Adipose tissue (tissue), 3 donors: ENCODE measurements around the gene CGB1. TPM values are rescaled to one million over a fixed set of nuclear protein-coding genes. Genes with fewer than 3 reads are reported as not detected.
"Not testable (repeated sequence)": the region's sequence is repeated elsewhere in the genome, so short reads cannot be mapped to it uniquely, and the experiment has no call there.

Experiments used
- H3K27ac ChIP-seq: one replicate; pipeline ENCODE4 v1.5.1; 2013; ENCODE audit warnings: low read depth, low read length
- WGBS, 3 donors: extraction: QIAGEN DNeasy Blood & Tissue Kit; methylation state at CpG; one replicate each; pipeline ENCODE4 v1.1.7; 2013; 5-methylcytosine and 5-hydroxymethylcytosine counted together
- polyA plus RNA-seq, 3 donors: library from polyadenylated mRNA; stranded (reverse); fragments of 200-250 nt; gene quantifications; one replicate each; pipeline ENCODE4 v1.2.3, GENCODE V29; 2013
- donor health status: healthy with polysubstance abuse.
- donor health status: Bipolar disorder and iron deficiency.
- donor health status: healthy.

Gene CGB1
- polyA plus RNA-seq = not detected

DNA sequence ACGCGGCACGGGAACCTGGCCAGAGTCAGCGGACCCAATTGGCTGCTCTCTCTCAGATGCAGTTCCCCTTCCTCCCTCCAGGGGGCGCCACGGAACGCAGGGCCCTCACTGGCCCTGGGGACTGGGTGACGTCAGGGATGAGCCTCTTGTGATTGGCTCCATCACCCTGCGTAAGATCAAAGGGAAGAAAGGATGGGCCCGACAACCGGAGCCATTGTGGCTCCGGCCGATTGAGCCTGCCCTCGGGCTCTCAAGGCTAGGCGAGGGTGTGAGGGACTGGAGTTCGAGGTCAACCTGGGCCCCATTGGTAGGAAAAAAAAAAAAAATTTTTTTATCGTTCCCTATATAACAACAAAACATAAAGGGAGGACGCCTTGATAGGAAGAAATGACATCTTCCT, at the start of gene CGB1:
Gene CGB1 (minus strand): TSS at position 81 of the 400 bp plus-strand sequence. CDS start 184 bp downstream, outside the sequence.
- 50 to 67% (median 51%) methylated on average over 12 to 18 of the region's 18 CpGs for WGBS, 3 donors
- not testable (repeated sequence) for H3K27ac ChIP-seq

DNA sequence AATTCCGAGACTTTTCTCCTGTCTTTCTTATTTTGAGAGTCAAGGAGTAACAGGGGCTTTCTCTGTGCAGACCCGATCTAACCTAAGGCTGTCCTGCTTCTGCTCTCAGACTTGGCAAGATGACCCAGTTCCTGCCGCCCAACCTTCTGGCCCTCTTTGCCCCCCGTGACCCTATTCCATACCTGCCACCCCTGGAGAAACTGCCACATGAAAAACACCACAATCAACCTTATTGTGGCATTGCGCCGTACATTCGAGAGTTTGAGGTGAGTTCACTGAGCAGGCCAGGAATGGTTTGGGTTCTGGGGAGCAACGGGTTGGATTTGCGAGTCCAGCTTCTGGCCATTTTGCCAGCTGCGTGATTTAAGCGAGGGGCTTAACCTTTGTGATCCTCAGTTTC, 49.6 kb upstream of the CGB1 start:
- H3K27ac ChIP-seq = no peak overlapping the region
- WGBS, 3 donors = 34 to 55% (median 41%) methylated on average over 11 of the region's 11 CpGs

DNA sequence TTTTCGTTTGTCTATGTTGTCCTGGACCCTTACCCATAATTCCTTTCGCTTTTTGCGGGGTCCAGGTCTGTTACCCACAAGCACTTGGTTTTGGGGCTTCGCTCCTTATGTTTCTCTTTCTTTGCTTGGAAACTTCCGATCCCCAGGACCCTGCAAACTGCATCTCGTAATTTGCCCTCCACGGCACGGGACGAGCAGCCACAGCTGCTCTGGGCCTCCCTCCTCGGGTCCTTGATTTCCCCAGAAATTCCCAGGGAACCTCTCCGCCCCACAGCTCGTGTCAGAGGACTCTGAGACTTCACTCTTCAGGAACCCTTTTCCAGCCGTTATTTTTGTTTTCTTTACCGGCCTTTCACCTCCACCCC, 49.2 kb upstream of the CGB1 start:
- WGBS, 3 donors = 0 to 2% (median 1%) methylated on average over 14 of the region's 14 CpGs
- H3K27ac ChIP-seq = no peak overlapping the region

DNA sequence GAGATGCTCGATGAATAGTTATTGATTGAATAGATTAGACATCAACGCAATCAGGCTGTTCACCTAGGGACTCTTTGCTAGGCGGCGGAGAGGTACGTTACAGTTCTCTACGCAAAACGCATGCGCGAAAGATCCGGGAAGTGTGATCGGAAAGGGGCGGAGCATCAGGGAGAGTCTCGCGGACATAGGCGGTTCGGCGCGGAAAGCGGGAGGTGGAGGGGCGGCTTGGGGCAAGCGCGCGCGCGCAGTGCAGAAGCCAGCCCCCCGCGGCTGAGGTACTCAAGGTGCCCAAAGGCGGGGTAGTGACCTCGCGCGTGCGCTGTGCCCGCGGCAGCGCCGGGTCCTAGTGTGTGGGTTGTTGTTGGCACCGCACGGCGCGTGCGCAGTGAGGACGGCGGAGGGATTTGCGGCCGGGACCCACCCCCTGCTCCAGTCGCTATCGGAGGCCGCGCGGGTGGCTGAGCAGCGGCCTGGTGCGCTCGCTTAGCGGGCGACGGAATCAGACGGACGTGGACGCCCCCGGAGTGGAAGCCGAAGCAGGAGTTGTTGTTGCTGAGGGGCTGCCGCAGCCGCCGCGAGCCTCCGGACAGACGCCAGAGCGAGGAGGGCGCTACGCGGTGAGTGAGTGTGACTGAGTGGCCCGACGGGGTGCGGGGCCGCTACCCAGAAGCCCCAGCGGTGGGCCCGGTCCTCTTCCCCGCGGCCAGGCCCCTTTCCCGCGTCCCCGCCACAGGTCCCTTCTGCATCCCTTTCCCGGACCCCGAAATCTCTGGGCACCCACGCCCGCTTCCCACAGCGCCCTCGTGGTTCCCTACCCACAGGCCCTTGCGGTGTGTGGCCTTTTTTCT, 48.5 kb upstream of the CGB1 start, which contains the start of gene SNRNP70:
Gene SNRNP70 (plus strand): TSS at position 432 of the 848 bp plus-strand sequence. CDS start 964 bp downstream, outside the sequence.
- 0 to 1% (median 0%) methylated on average over 83 to 89 of the region's 89 CpGs for WGBS, 3 donors
- H3K27ac ChIP-seq = peak within 1 kb of the TSS; percentile 40

DNA sequence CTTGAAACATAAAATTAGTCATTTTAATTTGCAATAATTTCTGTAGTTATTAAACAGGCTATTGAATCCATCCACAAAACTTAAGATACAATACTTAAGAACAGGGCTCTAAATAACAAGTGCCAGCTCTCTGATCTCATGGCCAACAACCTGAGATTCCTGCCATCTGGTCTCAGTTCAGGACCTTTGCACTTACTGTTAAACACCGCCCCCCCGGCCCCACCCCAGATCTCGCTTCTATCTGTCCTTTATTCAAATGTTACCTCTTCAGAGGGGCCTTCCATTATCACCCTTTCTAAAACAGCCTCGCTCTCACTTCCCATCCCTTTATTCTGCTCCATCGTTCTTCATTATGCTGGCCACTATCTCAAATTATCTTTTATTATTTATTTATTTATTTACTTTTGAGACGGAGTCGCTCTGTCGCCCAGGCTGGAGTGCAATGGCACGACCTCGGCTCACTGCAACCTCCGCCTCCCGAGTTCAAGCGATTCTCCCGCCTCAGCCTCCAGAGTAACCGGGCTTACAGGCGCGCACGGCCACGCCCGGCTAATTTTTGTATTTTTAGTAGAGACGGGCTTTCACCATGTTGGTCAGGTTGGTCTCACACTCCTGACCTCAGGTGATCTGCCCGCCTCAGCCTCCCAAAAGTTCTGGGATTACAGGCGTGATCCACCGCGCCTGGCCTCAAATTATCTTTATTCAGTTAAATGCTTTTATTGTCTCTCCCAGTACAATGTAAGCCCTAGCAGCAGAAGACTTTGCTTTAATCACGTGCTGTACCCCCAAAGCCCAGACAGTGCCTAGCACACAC, 47.7 kb upstream of the CGB1 start:
- H3K27ac ChIP-seq = peak overlapping the region; percentile 40
- 45 to 73% (median 65%) methylated on average over 26 of the region's 26 CpGs for WGBS, 3 donors

DNA sequence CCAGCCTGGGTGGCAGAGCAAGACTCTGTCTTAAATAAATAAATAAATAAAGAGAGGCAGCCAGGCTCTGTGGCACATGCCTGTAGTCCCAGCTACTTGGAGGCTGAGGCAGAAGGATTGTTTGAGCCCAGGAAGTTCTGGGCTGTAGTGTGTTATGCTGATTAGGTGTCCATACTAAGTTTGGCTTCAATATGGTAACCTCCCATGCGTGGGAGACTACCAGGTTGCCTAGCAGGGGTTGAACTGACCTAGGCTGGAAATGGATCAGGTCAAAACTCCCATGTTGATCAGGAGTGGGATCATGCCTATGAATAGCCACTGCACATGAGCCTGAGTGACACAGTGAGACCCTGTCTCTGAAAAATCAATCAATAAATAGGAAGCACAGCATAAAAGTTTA, 44.6 kb upstream of the CGB1 start:
- H3K27ac ChIP-seq = no peak overlapping the region
- 85 to 92% (median 86%) methylated on average over 1 of the region's 1 CpG for WGBS, 3 donors

DNA sequence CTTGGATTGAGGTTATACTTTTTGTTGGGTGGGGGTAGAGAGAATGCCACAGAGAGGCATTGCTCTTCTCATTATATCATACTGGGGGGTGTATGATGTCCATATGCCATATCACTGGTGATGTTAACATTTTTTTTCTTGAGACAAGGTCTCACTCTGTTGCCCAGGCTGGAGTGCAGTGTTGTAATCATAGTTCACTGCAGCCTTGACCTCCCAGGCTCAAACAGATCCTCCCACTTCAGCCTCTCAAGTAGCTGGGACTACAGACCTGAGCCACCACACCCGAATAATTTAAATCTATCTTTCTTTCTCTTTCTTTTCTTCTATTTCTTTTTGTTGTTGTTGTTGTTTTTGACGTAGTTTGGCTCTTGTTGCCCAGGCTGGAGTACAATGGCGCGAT, 43.7 kb upstream of the CGB1 start:
- 76 to 94% (median 85%) methylated on average over 4 of the region's 4 CpGs for WGBS, 3 donors

DNA sequence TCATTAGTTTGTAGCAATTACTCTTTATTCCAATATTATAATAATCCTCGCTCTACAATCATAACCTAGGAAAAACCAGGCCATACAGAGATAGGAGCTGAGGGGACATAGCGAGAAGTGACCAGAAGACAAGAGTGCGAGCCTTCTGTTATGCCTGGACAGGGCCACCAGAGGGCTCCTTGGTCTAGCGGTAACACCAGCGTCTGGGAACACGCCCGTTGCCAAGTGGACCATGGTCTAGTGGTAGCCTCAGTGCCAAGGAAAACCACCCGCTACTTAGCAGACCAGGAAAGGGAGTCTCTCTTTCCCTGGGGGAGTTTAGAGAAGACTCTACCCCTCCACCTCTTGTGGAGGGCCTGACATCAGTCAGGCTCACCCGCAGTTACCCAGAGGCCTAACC, 38.2 kb upstream of the CGB1 start:
- not testable (repeated sequence) for H3K27ac ChIP-seq
- 14 to 18% (median 16%) methylated on average over 7 to 8 of the region's 9 CpGs for WGBS, 3 donors

More for the DNA sequence above, 43.7 kb upstream of the CGB1 start:
- H3K27ac ChIP-seq = no peak overlapping the region

DNA sequence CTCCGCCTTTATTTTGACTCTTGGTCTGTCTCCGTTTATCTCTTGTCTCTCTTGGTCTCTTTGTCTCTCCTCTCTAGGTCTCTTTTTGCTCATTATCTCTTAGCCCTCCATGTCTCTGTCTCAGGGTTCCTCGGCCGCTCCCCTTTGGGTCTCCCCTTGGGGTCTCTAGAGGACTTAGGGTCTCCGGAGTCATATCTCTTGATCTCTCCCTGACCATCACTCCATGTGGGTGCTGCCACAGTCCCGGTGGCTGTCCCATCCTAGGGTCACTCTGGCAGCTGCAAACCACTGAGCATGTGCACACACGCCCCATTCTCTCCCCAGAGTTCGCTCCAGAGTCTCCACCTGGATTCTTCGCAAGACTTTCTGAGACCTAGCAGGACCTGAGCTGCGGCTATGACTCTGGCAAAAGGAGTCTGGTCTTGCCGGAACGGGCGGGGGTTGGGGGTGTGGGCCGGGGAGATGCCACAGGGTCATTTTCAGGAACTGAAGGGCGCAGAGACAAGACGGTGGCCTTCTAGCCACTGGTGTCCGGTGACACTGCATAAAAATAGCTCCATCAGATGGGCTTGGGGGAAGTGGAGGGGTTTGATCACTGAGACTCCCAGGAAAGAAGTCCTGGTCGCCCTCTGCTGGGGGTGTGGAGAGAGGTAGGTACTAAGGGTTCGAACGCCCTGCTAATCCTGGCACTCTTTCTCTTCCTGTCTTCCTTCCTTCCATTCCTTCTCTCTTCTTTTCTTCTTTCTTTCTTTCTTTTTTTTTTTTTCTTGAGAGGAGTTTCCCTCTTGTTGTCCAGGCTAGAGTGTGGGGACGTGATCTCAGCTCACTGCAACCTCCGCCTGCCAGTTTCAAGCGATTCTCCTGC, 37.1 kb upstream of the CGB1 start:
- WGBS, 3 donors = 60 to 65% (median 61%) methylated on average over 23 of the region's 23 CpGs
- no peak overlapping the region for H3K27ac ChIP-seq

DNA sequence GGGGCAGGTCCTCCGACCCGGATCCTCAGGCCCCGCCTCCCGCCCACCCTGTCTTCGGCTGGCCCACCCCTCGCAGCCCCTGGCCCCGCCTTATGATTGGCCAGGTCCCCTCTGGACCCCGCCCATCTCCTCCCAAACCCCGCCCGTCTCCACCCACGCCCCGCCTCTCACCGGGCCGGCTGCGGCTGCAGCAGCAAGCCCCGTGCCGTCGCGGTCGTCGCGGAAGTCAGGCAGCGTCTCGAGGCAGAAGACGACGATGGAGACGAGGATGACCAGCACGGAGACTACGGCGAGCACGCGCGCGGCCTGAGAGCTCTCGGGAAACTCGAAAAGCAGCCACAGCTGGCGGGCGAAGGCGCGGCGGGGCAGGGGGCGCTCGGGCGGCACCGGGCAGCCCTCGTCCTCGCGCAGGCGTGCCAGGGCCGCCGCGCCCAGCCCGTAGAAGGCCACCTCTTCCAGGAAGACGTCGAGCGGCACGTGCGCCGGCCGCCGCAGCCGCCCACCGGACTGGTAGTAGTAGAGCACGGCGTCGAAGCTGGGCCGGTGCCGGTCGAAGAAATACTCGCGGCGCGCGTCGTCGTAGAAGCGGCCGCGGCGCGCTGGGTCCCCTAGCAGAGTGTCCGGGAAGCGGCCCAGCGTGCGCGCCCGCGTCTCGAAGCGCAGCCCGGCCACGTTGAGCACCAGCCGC, 35.3 kb upstream of the CGB1 start:
- 3 to 8% (median 5%) methylated on average over 67 to 93 of the region's 93 CpGs for WGBS, 3 donors
- no peak overlapping the region for H3K27ac ChIP-seq

DNA sequence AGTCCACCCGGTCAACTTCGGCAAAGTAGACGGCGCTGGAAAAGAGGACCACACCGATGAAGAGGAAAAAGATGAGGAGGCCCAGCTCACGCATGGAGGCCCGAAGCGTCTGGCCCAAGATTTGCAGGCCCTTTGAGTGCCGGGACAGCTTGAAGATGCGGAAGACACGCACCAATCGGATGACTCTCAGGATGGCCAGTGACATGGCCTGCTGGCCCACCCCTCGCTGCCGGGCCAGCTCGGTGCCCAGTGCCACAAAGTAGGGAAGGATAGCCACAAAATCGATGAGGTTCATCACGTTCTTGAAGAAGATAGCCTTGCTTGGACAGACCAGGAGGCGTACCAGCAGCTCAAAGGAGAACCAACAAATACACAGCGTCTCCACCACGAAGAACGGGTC, 33.7 kb upstream of the CGB1 start:
- no peak overlapping the region for H3K27ac ChIP-seq
- 92 to 99% (median 95%) methylated on average over 21 of the region's 21 CpGs for WGBS, 3 donors

DNA sequence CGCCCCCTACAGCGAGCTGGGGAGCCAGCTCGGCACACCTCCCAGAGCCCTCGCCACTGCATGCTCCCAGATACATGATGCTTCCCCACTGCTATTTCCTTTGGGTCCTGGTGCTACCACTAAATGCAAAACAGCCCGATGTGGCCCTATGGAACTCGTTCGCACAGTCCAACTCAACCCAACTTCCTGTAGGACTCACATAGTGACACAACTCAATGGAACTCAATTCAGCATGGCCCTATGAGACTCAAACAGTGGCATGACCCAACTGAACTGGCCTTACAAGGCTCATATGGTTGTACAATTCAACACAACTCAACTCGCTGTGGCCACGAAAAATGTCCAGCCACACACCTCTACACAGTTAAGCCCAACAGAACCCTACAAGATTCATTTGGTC, 32.3 kb upstream of the CGB1 start:
- WGBS, 3 donors = 91 to 95% (median 92%) methylated on average over 9 of the region's 9 CpGs
- no peak overlapping the region for H3K27ac ChIP-seq

DNA sequence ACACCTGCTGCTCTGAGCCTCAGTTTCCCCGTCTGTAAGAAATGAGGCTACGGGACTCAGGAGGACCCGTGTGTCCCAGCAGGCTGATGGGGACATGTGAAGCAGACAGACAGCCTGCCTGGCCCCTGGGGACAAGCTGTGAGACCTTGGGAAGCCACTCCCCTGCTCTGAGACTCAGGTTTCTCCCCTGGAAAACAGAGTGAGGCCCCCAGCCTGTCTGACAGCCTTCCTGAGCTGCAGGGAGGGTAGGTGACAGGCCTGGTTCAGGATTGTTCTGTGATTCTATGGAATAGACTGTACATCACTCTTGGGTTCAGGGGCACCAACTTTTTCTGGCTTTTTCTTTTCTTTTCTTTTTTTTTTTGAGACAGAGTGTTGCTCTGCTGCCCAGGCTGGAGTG, 30.9 kb upstream of the CGB1 start:
- WGBS, 3 donors = 30 to 62% (median 62%) methylated on average over 3 of the region's 3 CpGs
- no peak overlapping the region for H3K27ac ChIP-seq

DNA sequence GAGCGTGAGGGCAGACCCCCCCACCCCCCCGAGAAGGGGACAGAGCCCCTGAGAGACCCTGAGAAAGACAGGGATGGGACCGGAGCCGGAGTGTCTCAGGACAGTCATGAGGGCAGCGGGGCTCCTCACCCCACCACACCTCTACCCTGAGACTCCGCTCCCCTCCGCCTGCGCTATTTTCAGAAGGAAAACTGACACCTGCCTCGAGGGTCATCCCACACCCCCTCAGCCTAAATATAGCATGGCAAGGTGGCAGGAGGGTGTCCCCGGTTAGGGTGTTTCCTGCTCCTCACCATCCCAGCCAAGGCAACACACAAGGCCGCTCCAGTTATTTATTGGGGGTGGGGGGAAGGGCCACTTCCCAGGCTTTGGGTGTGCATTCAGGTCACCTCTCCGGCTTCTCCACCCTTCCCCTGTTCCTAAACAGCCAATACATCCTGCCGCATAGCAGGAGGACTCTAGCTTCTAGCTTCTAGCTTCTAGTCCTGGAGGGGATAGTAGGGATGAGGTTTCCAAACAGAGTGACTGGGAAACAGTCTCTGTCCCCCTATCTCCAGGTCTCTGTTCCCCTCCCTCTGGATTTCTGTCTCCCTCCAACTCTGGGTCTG, 29.3 kb upstream of the CGB1 start:
- no peak overlapping the region for H3K27ac ChIP-seq
- WGBS, 3 donors = 52 to 61% (median 60%) methylated on average over 13 of the region's 13 CpGs

DNA sequence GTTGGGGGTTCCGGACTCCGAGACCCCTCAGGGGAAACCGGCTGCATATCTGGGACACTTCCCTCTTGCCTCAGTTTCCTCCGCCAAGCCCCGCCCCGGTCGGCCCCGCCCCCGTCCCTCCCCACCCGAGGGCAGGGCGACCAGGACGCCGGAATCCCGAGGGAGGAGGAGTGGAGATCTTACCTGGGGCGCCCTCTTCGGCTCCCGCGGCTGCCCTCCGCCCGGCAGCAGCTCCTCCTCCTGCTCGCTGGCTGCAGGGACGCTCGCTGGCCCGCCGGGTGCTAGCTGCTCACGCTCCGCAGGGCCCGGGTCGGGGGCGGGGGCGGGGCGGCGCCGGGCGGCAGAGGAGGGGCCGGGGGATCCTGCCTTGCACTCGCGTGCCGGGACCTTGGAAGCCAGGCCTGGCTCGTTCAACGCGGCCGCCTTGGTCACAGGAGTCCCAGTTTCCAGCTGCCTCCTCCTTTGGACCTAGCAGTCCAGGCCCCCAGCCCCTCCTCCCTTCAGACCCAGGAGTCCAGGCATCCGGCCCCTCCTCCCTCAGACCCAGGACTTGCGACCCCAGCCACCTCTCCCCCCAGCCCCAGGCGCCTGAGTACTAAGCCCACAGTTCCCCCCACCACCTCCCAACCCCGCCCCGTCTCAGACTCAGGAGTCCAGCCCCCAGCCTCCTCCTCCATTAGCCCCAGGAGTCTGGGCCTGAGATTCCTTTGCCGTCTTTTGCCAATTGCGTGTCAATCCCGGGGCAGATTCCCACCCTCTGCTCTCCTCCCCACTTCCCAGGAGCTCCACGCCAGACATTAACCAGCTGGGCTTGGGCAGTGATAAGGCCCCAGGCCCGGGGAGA, 28.3 kb upstream of the CGB1 start, which contains the start of gene NTF4:
Gene NTF4 (minus strand): TSS at position 51 of the 844 bp plus-strand sequence. CDS start 2,821 bp downstream, outside the sequence.
- WGBS, 3 donors = 3 to 7% (median 4%) methylated on average over 31 to 52 of the region's 53 CpGs
- no peak within 1 kb of the TSS for H3K27ac ChIP-seq

DNA sequence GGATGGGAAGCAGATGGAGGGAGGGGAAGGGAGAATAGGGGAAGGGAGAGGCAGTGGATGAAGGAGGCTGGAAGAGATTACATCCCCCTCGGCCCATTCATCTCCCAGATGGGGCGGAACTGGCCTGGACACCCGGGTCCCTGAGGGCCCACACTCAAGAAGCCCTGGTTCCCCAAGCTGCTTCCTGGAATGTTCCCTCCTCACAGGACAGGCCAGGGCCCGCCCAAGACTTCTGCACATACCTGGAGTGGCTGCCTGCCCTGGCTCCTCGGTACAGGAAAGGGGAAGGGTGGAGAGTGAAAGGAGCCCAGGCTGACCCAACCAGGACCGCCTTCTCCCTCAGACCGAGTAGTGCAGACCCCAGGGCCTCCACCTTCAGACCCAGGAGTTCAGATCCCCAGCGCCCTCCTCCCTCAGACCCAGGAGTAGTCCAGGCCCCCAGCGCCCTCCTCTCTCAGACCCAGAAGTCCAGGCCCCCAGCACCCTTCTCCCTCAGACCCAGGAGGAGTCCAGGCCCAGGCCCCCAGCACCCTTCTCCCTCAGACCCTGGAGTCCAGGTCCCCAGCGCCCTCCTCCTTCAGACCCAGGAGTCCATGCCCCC, 27.4 kb upstream of the CGB1 start:
- no peak overlapping the region for H3K27ac ChIP-seq
- whole genome bisulfite sequencing, 3 donors = 51 to 54% (median 52%) methylated on average over 9 to 10 of the region's 10 CpGs
